ENCODE results near the gene SLC9A4. TPM values are rescaled to one million over a fixed set of nuclear protein-coding genes. Genes with fewer than 3 reads are reported as not detected.
A peak's percentile ranks its signal among the peaks of the same experiment; 100 is the strongest.

The SLC9A4 gene
- total and polyA plus RNA-seq, 2 of the 4 experiments (the other 2 are of a cell fraction) = not detected

GRCh38 chr2:102463160-102463559 is 9.9 kb upstream of the SLC9A4 start:
- Histone ChIP-seq H2AK5ac (ENCODE audit: low read depth, low read length) (no peak overlapping the region), H2BK15ac (ENCODE audit: low read depth, low read length) (no peak overlapping the region), H3K9me1 (ENCODE audit: insufficient read depth, low read length) (no peaks in the 10 kb centered on the region), H3K4ac (ENCODE audit: low read depth, low read length) (no peak overlapping the region), H3K14ac (replicated peaks; ENCODE audit: low read depth, low read length) (no peak overlapping the region), H2AK9ac (replicated peaks; ENCODE audit: low read depth, low read length, poor library complexity) (no peak overlapping the region), H4K8ac (ENCODE audit: low read depth in 2 of 2, low read length in 2 of 2) (no peak overlapping the region), H3K23ac (ENCODE audit: low read depth, low read length) (no peak overlapping the region), H3K27ac (ENCODE audit: insufficient read depth, low read length) (no peak overlapping the region), H3K18ac (ENCODE audit: low read depth, low read length) (no peak overlapping the region), H3K9ac (ENCODE audit: low read depth, low read length) (no peak overlapping the region), H2AFZ (replicated peaks; ENCODE audit: low read length, poor library complexity) (no peak overlapping the region), H2BK120ac (ENCODE audit: low read depth, low read length) (no peak overlapping the region), H3K36me3 (ENCODE audit: control insufficient read depth, insufficient read depth, low read length) (no peaks in the 10 kb centered on the region), H3K4me3 (ENCODE audit: insufficient read depth, low read depth, low read length) (no peak overlapping the region), H3K27me3 (ENCODE audit: control insufficient read depth, insufficient read depth, low read length) (peaks cover 9% of the 10 kb centered on the region), H3K4me1 (ENCODE audit: control insufficient read depth, insufficient read depth, low read length) (no peaks in the 10 kb centered on the region), H2BK20ac (ENCODE audit: low read depth, low read length) (no peak overlapping the region), H3K56ac (ENCODE audit: extremely low read depth, insufficient read depth, low read length) (no peak overlapping the region), H4K91ac (ENCODE audit: insufficient read depth, low read depth, low read length) (no peak overlapping the region), H4K20me1 (ENCODE audit: insufficient read depth, low read length) (no peaks in the 10 kb centered on the region), H3K79me1 (ENCODE audit: low read depth in 1 of 2, low read length in 2 of 2) (no peaks in the 10 kb centered on the region), H4K5ac (ENCODE audit: low read depth, low read length) (no peak overlapping the region), H3K4me2 (ENCODE audit: low read depth, low read length) (no peak overlapping the region), H3K9me3 (ENCODE audit: control insufficient read depth, insufficient read depth, low read length) (no peaks in the 10 kb centered on the region), H2BK5ac (ENCODE audit: low read depth, low read length, poor library complexity, severe bottlenecking) (no peak overlapping the region)
- in situ Hi-C loops (cut with MboI; ENCODE audit: low sequenced_read_pairs) (no loop called here), intact Hi-C loops (cut with micrococcal nuclease) (no loop called here), dilution Hi-C loops (cut with HindIII; ENCODE audit: low sequenced_read_pairs, unreplicated experiment) (no loop called here)
- WGBS, 2 experiments (ENCODE audit: extremely low coverage in 2 of 2, insufficient read length in 1 of 2) = no CpG with 5 or more reads among the region's 5 CpGs
- no TSS peak for BruUV-seq (replicated peaks)
- ChIA-PET CTCF (interaction anchor here (1.9 kb wide), 1 partner anchor 9 kb away, joined by 7 read pairs; the partner anchor contains the start of gene SLC9A4), POLR2A (ENCODE audit: unreplicated experiment) (no interaction called here)
- ATAC-seq (ENCODE audit: low read depth) (no peak), DNase-seq (no peak)
- no peak for TF ChIP-seq RAD21 (IDR thresholded peaks at IDR 0.05; ENCODE audit: low read length)
- TF ChIP-seq POLR2A (IDR thresholded peaks at IDR 0.05; ENCODE audit: low read depth, low read length) = no peak
- TF ChIP-seq USF2 (IDR thresholded peaks at IDR 0.05; ENCODE audit: low read depth, low read length) = peak; percentile 10; the same call in 1 of the 2 replicates
- no peak for TF ChIP-seq MAFK (IDR thresholded peaks at IDR 0.05; ENCODE audit: low read depth, low read length)
